Caco-2 (cell line): ENCODE measurements around the gene ZNF480. TPM values are rescaled to one million over a fixed set of nuclear protein-coding genes. Genes with fewer than 3 reads are reported as not detected.
"Not testable (repeated sequence)": the region's sequence is repeated elsewhere in the genome, so short reads cannot be mapped to it uniquely, and the experiment has no call there.

Source experiments
- BruUV-seq: library from RNA; stranded (reverse); fragments of 400-500 nt; replicated peaks from 2 replicates; lab custom pipeline; 2021; lab: Mats Ljungman, UMichigan
- CTCF ChIA-PET: fragments of 300-600 bp; sonication (Branson Sonifier 250); formaldehyde crosslinking; loops from one replicate; lab custom pipeline; 2022; ENCODE audit warnings: antibody characterized with exemption; lab: Charles Lee
- POLR2A ChIA-PET: fragments of 300-600 bp; sonication (Branson Sonifier 250); formaldehyde crosslinking; loops from one replicate; lab custom pipeline; 2022; ENCODE audit warnings: antibody characterized with exemption; lab: Charles Lee
- DNase-seq, 2 experiments: peaks; one replicate each; pipeline versions ENCODE4 v3.0.0 to v3.0.0-alpha.2; 2020 to 2022
- H3K27me3 ChIP-seq: replicated peaks from 2 replicates; pipeline ENCODE4 v1.6.0; 2011; ENCODE audit warnings: low read length; ENCODE audit not compliant: control insufficient read depth, insufficient read depth
- H3K36me3 ChIP-seq: 2 replicates; pipeline ENCODE4 v1.5.1; 2011; ENCODE audit warnings: low read length; ENCODE audit not compliant: control insufficient read depth, insufficient read depth
- H3K4me1 ChIP-seq: fragments of 250-450 bp; sonication (Bioruptor Pico); 2 replicates; pipeline ENCODE4 v1.5.1; 2020; ENCODE audit warnings: mild to moderate bottlenecking
- H3K4me3 ChIP-seq: 2 replicates; pipeline ENCODE4 v1.5.1; 2011; ENCODE audit warnings: low read depth, mild to moderate bottlenecking, control low read depth, low read length
- H3K9me3 ChIP-seq: fragments of 250-450 bp; sonication (Bioruptor Pico); 2 replicates; pipeline ENCODE4 v1.5.1; 2020; ENCODE audit warnings: mild to moderate bottlenecking, moderate library complexity
- H3K27ac Mint-ChIP-seq: one replicate; pipeline ENCODE4 v1.8.0; 2022; ENCODE audit warnings: mixed read lengths; ENCODE audit not compliant: unreplicated experiment
- H3K27me3 Mint-ChIP-seq: one replicate; pipeline ENCODE4 v1.8.0; 2022; ENCODE audit warnings: mixed read lengths; ENCODE audit not compliant: insufficient read depth, unreplicated experiment
- H3K36me3 Mint-ChIP-seq: one replicate; pipeline ENCODE4 v1.8.0; 2022; ENCODE audit warnings: mild to moderate bottlenecking, mixed read lengths; ENCODE audit not compliant: insufficient read depth, unreplicated experiment
- H3K4me1 Mint-ChIP-seq: one replicate; pipeline ENCODE4 v1.8.0; 2022; ENCODE audit warnings: low read depth, mixed read lengths; ENCODE audit not compliant: unreplicated experiment
- H3K4me3 Mint-ChIP-seq: one replicate; pipeline ENCODE4 v1.8.0; 2022; ENCODE audit warnings: mild to moderate bottlenecking, moderate library complexity, mixed read lengths; ENCODE audit not compliant: unreplicated experiment
- H3K9me3 Mint-ChIP-seq: one replicate; pipeline ENCODE4 v1.8.0; 2022; ENCODE audit warnings: mixed read lengths; ENCODE audit not compliant: unreplicated experiment
- CTCF ChIP-seq, 2 experiments: fragments of 200-600 bp in 1 of 2; IDR thresholded peaks; 1 replicate in 1 of 2; 2 replicates in 1 of 2; pipeline versions ENCODE4 v1.5.1 to v1.8.0; 2011 to 2022; ENCODE audit warnings: antibody characterized with exemption in 1 of 2, control low read depth in 1 of 2, inconsistent platforms in 1 of 2, low read depth in 1 of 2, low read length in 1 of 2, mild to moderate bottlenecking in 1 of 2, moderate library complexity in 1 of 2; ENCODE audit not compliant: insufficient read depth in 1 of 2, severe bottlenecking in 1 of 2, unreplicated experiment in 1 of 2
- intact Hi-C: fragments of 100-400 bp; cut with micrococcal nuclease; formaldehyde crosslinking; loops from one replicate; pipeline ENCODE4 v1.10.0; 2022; ENCODE audit not compliant: unreplicated experiment
- total RNA-seq: library from RNA; stranded (reverse); gene quantifications from 2 replicates; pipeline ENCODE4 v1.2.3, GENCODE V29; 2022

ZNF480 gene
- total RNA-seq, 1 experiment from 2014 or later, result 17.7 TPM

GRCh38 chr19:52286256-52286655, 10.7 kb upstream of the ZNF480 start:
- Mint-ChIP-seq H3K9me3 (peaks cover 21% of the 10 kb centered on the region), H3K36me3 (peaks cover 70% of the 10 kb centered on the region), H3K27ac (no peak overlapping the region), H3K4me1 (no peaks in the 10 kb centered on the region), H3K27me3 (no peaks in the 10 kb centered on the region), H3K4me3 (no peak overlapping the region)
- Histone ChIP-seq H3K36me3 (peaks cover 14% of the 10 kb centered on the region), H3K4me1 (no peaks in the 10 kb centered on the region), H3K4me3 (no peak overlapping the region), H3K9me3 (peaks cover 12% of the 10 kb centered on the region; the same call in 1 of the 2 replicates), H3K27me3 (no peaks in the 10 kb centered on the region)
- ChIA-PET CTCF (no interaction called here), POLR2A (no interaction called here)
- no peak for TF ChIP-seq CTCF (IDR thresholded peaks at IDR 0.05; ENCODE audit: insufficient read depth in 1 of 2, low read depth in 1 of 2, low read length in 1 of 2, severe bottlenecking in 1 of 2, unreplicated experiment in 1 of 2)
- intact Hi-C loops, result no loop called here
- no peak for DNase-seq
- no TSS peak for BruUV-seq

- intact Hi-C loops, result no loop called here
- Histone ChIP-seq H3K4me1 (no peaks in the 10 kb centered on the region), H3K9me3 (peaks cover 7% of the 10 kb centered on the region; the same call in 1 of the 2 replicates), H3K27me3 (no peaks in the 10 kb centered on the region), H3K36me3 (peaks cover 6% of the 10 kb centered on the region), H3K4me3 (no peak overlapping the region)
- ChIA-PET CTCF (no interaction called here), POLR2A (no interaction called here)
- no peak overlapping the region for H3K27ac Mint-ChIP-seq
- no peak for DNase-seq
- no TSS peak for BruUV-seq
- no peaks in the 10 kb centered on the region for H3K4me1 Mint-ChIP-seq
- H3K27me3 Mint-ChIP-seq, result no peaks in the 10 kb centered on the region
- peaks cover 20% of the 10 kb centered on the region for H3K9me3 Mint-ChIP-seq
- peaks cover 73% of the 10 kb centered on the region for H3K36me3 Mint-ChIP-seq
- TF ChIP-seq CTCF (IDR thresholded peaks at IDR 0.05; ENCODE audit: insufficient read depth in 1 of 2, low read depth in 1 of 2, low read length in 1 of 2, severe bottlenecking in 1 of 2, unreplicated experiment in 1 of 2), result no peak
- no peak overlapping the region for H3K4me3 Mint-ChIP-seq
These were observed 5.2 kb upstream of the ZNF480 start for GRCh38 chr19:52291781-52292180.

- H3K27ac Mint-ChIP-seq, H3K4me3 ChIP-seq, H3K4me3 Mint-ChIP-seq, intact Hi-C loops, H3K27me3 ChIP-seq, H3K4me1 Mint-ChIP-seq, BruUV-seq, H3K27me3 Mint-ChIP-seq, DNase-seq, H3K4me1 ChIP-seq, POLR2A ChIA-PET, H3K36me3 ChIP-seq, H3K9me3 ChIP-seq: not testable (repeated sequence)
- Mint-ChIP-seq H3K36me3 (peaks cover 73% of the 10 kb centered on the region), H3K9me3 (peaks cover 20% of the 10 kb centered on the region)
- CTCF ChIA-PET, result interaction anchor here (0.6 kb wide), 1 partner anchor 234 kb away, joined by 4 read pairs; no protein-coding TSS in a partner anchor
These were observed 4.0 kb upstream of the ZNF480 start for GRCh38 chr19:52292946-52293345.
